ENCODE data around the gene AGO3.
"Not testable (repeated sequence)": the region's sequence is repeated elsewhere in the genome, so short reads cannot be mapped to it uniquely, and the experiment has no call there.

AGO3 gene

DNA sequence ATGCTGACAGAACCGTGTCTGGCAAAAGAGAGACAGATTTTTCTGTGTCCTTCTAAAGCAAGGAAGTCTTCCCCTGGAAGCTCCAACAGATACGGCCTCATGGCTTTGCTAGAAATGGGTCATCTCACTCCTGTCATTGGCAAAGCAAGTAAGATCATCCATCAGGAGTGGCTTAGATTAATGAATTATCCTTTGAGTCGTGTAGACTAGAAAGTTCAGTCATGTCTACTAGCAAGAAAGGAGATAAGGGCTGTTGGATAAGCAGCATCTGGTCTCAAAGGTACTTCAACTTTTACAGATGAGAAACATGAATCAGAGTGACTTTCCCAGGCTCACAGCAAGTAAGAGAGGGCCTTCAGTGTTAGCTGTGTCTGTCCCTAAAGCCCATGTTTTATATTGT lies 3.4 kb upstream of the AGO3 start:
- no peak for DNase-seq

DNA sequence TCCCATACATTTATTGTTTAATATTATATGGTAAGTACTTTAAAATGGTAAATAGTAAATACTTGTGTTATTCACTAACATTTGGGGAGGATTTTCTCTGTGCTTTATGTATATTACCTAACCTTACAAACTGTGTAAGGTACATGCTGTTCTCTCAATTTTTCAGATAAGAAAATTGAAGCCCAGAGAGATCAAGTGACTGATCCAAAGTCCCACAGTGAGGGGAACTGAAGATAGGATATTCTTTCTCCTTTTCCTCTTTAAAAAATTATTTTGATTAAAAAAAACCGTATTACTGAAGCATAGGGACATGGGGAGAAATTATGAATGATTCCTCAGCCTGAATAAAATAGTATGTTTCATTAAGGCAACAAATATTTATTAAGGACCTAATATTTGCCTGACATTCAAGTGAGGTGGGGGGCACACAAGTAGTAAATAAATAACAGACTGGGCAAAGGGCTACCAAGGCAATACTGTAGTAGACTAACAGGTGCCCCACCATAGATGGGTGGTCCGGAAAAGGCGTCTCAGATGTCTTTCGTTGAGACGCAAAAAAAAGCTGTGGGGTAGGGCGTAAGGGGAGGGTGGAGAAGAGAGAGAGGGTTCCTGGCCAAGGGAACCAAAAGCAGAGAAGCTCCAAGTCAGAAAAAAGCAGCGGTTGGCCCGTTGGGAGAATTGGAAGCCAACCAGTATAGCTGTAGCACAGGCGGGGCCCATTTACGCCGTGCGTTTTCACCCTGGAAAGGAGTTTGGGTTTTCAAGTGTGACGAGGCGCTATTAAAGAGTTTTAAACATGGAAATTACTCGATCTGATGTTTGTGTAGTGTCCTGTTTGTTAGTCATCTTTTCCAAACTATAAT lies 944 bp upstream of the AGO3 start:
- peak; percentile 81 for DNase-seq

DNA sequence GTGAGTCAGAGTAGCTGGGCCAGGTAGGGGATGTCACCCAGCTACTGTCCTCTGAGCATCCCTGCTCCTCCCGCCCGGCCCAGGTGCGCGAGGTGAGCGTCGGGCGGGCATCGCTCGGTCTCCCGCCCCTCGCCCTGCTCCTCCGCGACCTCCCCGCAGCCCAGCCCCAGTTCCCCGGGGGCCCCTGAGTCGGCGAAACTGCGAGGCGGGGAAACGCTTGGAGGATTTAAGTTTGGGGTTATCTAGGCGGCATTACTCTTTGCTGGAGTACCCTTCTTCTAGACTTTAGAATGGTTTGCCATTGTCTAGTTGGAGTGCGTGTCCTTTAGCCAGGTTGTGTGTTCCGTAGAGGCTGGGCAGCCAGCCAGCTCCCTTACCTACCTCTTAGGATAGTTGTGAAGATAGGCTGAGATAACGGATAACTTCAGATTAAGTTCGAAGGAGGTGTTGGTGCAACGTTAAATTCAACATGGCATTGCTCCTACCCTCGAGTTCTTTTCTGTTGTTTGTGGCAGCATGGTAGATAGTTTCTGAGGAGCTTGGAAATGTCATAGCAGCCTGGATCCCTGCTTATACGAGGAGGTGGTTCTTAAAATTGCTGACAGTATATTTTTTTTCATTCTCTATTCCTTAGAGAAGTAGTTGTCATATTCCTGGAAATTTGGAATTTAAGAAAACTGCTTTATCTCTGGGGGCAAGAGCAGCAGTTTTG lies 697 bp downstream of the AGO3 start:
- peak; percentile 21 for DNase-seq

DNA sequence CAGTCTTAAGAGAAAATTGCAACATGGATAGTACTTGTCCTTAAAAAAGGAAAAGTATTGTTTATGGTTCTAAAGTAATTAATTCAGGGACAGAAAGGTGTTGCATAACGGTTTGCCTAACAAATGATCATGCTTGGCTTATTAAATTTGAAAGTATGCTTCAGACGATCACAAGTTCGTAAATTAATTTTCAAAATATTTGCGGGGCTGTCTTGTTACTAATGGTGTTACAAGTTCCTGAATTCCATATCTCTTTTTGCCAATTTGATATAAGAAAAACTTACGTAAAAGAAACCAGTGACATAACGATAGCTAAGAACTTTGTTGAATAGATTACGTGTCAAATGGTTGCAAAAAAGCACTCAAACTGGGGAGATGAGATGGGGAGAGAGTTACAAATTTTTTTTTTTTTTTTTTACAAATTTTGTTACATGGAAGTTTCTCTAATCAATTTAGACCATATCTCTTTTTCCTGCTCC lies 1.3 kb downstream of the AGO3 start:
- DNase-seq: no peak

GRCh38 chr1:35932941-35933340 lies 2.0 kb downstream of the AGO3 start:
- DNase-seq: no peak

GRCh38 chr1:35935442-35936388 lies 4.8 kb downstream of the AGO3 start:
- no peak for DNase-seq

- DNase-seq: no peak
These were observed 5.9 kb downstream of the AGO3 start for GRCh38 chr1:35936838-35937237.

DNA sequence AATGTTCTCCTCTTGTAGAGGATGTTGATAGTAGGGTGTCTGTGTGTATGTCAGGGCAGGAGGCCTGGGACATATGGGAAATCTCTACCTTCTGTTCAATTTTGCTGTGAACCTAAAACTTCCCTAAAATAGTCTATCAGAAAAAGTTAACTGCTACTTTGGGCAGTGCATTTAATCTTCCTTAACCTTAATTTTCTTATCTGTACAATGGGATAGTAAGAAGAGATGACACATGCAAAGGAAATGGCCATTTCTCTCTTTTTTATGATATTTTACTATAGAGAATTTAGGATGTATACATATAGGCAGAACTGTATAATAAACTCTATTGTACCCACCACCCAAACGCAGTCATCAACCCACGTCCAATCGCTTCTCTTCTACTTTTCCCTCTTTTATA lies 8.6 kb downstream of the AGO3 start:
- no peak for DNase-seq

- DNase-seq: no peak
These were observed 14.4 kb downstream of the AGO3 start for GRCh38 chr1:35945327-35945726.

GRCh38 chr1:35947547-35947946 lies 16.6 kb downstream of the AGO3 start:
- no peak for DNase-seq

DNA sequence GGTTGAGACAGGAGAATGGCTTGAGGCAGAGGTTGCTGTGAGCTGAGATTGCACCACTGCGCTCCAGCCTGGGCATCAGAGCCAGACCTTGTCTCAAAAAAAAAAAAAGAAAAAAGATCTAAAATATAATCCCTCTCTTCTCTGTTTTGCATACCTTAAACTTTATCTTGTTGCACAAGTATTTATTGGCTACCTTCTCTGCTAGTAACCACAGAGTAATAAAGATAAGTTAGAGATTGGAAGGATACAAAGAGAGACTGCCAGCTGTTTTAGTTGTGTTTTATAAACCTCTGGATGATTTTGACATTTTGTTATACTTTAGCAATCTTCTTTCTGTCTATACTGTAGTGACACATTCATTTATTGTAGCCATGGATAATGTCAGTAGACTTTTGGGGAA lies 27.7 kb downstream of the AGO3 start:
- DNase-seq: no peak

DNA sequence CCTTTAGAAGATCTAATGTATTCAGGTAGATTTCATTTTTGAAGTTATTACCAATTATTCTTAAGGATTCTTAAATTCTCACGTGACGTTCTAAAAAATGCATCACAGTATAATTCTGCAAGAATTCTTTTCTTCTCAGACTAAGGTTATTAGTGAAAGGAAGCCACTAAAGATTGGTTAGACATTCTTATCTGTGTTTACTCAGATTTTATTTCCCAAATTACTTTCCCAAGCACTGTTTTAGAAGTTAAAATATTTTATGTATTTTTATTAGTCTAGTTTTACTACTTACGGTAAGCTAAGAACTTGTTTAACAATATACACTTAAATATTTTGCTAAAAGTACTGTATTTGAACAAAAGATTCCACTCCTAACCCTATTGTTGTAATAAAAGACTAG lies 28.4 kb downstream of the AGO3 start:
- no peak for DNase-seq

- peak; percentile 67 for DNase-seq
These were observed 32.0 kb downstream of the AGO3 start for GRCh38 chr1:35962952-35963351.

GRCh38 chr1:35964277-35964676 lies 33.4 kb downstream of the AGO3 start:
- not testable (repeated sequence) for DNase-seq

DNA sequence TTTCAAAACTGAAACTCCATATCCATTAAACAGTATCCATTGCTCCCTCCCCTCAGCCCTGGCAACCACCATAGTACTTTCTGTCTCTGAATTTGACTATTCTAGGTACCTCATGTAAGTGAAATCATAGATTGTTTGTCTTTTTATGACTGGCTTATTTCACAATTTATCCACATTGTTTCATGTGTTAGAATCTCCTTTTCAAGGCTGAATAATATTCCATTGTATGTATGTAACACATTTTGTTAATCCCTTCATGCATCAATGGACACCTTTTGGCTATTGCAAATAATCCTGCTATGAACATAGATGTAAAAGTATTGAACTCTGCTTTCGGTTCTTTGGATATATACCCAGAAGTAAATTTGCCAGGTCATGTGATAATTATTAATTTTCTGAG lies 37.5 kb downstream of the AGO3 start:
- no peak for DNase-seq

DNA sequence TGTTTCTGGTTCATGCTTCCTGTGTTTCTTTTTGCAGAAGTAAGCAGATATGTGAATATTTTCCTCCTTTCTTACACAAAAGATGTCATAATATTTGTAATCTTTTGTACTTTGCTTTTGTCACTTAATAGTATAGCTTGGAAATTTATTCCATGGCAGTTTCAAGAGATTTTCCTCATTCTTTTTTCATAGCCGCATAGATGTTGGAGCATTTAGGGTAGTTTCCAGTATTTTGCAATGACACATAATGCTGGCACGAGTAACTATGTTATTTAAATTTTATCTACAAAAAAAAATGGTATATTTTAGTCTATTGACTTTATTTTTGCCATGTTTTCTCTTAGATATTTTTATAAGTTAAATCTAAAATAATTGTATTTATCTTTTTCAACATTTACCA lies 40.7 kb downstream of the AGO3 start:
- DNase-seq: no peak

DNA sequence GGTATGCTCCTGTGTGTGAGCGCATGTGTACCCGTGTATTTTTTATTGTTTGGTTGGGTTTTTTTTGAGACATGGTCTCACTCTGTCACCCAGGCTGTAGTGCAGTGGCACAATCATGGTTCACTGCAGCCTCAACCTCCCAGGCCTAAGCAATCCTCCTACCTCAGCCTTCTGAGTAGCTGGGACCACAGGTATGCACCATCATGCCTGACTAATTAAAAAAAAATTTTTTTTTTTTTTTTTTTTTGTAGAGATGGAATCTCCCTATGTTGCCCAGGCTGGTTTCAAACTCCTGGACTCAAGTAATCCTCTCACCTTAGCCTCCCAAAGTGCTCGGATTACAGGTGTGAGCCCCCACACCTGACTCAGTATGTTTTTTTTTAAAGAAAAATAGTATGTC lies 41.7 kb downstream of the AGO3 start:
- not testable (repeated sequence) for DNase-seq

- no peak for DNase-seq
These were observed 49.2 kb downstream of the AGO3 start for GRCh38 chr1:35980090-35980489.

GRCh38 chr1:35988237-35988636 lies 57.3 kb downstream of the AGO3 start:
- no peak for DNase-seq

GRCh38 chr1:36006941-36007500 lies 76.1 kb downstream of the AGO3 start:
- no peak for DNase-seq

GRCh38 chr1:36007741-36008140 lies 76.8 kb downstream of the AGO3 start:
- no peak for DNase-seq

GRCh38 chr1:36008546-36009197 lies 77.8 kb downstream of the AGO3 start:
- no peak for DNase-seq
